8988T (cell line): ENCODE data around the gene TMEM131L.
"Not testable (repeated sequence)": the region's sequence is repeated elsewhere in the genome, so short reads cannot be mapped to it uniquely, and the experiment has no call there.

ENCODE experiments used
- DNase-seq: peaks from one replicate; pipeline ENCODE4 v3.0.0; 2011

TMEM131L gene

DNA sequence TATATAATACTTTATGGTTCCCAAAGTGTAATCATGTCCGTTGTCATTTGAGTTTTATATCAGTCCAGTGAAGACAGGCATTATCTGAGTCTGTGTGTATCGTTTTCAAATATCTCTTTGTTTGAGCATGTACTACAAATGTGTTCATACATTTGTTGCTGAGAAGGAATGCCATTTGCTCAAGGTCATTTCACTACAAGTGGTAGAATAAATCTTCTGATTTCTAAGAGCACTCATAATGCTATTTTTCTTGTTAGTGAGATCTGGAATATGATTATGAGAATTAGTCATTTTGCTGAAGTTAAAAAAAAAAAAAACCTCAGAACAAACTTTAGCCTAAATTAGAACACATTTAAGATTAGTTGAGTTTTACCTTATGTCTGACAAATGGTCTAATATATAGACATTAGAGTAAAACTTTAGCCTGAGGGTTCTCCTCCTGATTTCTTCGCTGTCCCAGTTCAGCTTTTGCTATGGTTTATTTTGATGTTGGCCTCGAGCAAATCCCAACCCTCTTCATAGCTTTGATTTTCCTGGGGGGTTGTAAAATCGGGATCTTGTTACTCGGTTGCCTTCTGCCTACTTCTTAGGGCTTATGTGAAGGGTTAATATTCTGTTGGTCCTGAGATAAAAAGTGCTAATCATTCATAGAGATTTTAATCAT, 87.1 kb downstream of the TMEM131L start:
- no peak for DNase-seq

DNA sequence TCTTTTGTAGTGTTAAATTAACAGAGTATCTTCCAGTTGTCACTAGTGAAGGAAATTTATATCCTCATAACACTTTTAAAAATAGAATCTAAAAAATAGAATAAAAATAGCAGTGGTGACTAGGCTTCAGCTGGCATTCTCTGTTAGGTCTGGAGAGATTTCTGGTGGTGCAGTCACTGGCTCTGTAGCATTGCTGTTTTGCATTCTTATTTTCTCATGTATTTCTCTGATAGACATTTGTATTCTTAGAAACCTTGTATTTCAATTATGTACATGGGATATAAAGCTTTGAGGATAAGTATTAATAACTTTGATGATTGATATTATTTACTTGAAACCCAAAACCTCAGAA, 87.6 kb downstream of the TMEM131L start:
- DNase-seq = no peak

DNA sequence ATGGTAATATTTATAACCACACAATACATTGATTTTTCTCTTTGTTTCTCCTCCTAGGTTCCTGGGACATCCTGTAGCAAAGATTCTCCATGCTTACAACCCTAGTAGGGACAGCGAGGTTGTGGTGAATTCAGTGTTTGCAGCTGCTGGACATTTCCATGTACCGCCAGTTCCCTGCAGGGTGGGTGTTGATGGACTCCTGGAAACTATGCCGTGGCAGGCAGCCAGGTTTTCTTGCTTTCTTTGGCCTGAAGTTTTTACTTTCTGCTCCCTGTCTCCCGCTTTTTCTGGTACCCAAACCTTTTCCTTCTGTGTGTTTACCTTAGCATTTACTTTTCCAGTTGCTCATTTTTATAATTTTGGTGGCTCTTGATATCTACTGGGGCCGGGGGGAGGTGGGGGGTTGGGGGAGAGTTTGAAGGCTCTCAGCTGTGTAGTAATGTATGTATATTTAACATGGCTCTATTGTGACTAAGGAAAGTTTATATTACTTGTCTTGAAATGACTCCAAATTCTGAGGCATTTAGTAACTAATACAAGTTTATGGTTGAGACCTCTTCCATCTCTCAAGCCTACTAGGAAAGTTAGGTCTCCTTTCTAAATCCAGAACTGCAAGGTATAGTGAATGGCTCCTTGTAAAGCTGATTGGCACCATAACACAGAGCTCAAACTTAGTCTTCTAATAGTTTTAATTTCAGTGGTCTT, 89.7 kb downstream of the TMEM131L start:
- DNase-seq = no peak

DNA sequence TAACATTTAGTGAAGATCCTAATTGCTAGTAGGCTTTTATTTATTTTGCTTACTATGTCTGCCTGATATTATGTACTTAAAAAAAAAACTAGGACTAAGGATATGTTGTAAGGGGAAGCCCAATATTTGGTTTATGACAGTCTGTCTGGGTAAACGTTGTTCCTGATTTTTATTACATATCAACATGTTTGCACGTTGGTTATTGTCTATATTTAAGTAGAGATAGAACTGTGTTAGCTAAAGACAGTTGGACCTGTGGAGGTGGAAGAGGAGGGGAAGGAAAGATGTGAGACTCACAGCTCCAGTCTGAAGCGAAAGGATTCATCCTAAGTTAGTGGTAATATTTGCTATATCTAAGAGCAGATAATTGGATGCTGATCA, 90.3 kb downstream of the TMEM131L start:
- DNase-seq = no peak

DNA sequence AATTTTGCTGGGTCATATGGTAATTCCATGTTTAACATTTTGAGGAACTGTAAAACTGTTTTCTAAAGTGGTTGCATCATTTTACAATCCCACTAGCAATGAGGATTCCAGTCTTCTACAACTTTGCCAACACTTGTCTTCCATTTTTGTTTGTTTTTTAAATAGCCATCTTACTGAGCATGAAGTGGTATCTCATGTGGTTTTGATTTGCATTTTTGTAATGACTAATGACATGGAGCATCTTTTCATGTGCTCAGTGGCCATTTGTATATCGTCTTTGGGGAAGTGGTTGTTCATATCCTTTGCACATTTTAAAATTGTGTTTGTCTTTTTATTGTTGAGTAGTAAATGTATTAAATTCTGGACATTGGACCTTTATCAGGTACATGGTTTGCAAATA, 94.7 kb downstream of the TMEM131L start:
- DNase-seq = no peak

DNA sequence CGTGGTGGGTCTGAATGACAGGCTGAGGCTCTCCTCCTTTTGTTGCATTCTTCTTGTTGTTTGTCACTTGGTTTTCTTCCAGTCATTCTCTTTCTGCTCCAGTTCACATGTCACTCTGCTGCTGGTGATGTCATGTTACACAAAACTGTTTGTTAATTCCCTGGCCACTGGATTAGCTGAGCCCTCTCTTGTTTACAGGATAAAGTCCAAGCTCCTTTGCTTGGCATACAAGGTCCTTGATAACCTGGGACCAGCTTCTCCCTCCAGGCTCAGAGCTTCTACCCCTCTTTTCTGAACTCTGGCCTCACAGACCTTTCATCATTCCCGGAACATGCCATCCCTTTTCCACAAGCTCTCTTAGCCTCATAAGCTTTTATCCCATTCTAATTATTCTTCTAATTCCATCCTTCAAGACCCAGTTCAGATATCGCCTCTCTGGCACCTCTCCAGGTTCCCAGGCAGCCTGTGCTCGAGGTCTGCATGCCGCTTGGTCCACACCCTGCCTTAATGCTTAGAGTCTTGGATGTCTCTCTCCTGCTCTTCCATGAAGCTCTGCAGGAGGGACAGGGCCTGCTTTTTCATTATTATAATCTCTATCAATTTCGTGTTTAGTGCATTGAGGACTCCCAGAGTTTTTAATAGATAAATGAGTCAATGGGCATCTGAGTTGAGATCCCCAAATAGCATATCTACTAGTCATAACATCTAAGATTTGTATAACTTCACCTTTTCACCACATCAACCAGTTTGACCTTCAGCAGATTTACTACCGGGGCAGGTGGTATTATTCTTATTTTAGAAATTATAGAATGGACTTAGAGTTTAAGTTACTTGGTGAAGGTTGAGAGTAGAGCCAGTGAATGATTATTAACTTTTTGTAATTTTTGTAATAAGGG, 98.7 kb downstream of the TMEM131L start:
- no peak for DNase-seq

DNA sequence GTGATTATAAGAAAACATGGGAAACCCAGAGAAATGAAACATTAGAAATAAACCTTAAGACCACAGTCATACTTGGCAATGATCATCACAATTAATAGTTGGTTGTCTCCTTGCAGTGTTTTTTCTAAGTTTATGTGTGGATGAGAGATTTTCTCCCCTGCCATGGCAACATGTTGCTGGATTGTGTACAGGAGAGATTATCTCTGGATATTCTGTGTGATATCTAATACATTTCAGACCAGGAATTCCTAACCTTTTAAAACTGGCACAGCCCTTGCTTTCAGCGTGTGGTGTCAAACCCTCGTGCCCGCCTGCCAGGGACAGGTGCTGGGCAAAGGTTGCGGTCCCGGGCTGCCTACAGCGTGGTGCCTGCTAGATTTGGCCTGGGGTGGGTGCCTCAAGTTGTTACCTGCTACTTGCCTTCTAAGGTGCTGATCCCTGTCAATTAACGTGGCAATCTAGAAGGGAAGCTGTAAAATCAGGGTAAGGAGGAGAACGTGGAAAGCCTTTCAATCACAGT, 100.5 kb downstream of the TMEM131L start:
- no peak for DNase-seq

DNA sequence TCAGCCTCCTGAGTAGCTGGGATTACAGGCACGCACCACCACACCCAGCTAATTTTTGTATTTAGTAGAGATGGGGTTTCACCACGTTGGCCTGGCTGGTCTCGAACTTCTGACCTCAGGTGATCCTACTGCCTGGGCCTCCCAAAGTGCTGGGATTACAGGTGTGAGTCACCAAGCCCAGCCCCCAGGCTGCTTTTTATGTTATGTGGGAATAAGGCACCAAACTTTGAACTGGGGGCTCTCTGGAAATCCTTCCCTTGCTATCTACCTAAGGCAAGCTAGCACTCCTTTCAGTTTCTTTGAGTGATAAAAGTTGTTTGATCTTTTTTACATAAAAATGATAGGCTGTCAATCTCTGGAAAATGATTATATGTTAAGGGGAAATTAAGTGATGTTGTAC, 101.5 kb downstream of the TMEM131L start:
- not testable (repeated sequence) for DNase-seq

DNA sequence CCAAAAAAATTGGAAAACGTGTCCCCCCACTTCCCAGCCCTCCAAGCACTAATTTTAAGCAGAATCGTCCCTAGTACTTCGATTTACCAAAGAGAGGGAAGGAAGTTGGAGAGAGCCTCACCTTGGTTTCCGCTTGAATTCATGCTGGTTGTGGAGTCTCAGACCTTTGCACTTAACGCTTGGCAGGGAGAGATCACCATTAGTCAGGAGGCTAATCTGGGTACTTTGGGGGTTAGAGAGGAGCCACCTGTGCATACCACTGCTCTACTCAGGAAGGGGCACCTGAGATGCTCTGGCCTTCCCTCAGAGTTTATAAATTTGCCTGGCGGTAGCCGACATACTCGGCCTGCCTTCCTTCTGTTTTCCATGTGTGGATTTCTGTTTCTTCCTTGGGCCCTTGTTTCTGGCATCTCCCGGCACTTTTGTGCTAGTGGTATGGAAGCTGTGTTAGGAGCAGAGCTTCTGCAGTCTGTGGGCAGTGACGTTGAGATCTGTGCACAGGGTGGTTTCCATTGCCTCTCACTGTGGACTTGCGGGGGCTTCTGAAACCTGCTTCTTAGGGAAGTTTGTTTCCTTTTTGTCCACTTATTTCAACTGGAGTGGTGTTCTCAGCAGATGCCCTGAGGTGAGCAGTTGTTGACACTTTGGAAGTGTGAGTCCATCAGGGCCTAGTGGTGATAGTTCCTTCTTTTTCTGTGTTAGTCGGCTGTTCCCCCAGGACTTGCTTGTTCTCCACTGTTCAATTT, 104.2 kb downstream of the TMEM131L start:
- no peak for DNase-seq

DNA sequence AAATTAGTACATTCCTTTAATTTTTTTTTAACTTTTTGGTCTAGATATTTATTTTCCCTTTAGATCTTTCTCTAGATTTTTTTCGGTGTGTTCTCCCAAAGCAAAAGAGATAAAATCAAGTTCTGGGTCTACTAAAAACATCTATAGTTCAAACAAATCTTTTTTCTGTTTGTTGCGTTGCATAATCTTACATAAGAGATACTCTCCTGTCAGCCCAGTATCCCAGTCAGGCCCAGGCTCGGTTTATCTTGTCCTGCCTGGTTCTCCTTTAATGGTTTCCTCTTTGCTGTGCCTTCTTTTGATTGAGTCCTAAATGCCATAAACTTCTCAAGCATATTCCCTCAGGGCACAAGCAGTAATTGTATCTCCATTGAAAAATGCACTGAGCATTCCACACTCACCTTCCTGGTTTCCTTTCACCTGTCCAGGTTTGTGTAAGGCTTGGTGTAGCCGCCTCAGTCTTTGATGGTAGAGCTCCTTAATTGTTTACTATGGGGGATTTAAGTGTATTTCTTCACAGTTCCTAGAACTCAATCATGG, 104.9 kb downstream of the TMEM131L start:
- DNase-seq = no peak

DNA sequence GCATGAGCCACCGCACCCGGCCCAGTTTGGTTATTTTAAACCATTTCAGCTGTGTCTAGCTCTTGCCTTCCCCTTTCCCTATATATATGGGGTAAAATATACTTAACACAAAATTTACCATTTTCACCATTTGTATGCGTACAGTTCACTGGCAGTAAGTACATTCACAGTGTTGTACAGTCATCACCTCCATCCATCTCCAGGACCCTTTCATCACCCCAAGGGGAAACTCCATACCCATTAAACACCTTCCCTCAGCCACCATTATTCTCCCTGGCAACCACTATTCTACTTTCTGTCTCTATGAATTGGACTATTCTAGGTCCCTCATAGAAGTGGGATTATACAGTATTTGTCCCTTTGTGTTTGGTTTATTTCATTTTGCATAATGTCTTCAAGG, 106.4 kb downstream of the TMEM131L start:
- no peak for DNase-seq

DNA sequence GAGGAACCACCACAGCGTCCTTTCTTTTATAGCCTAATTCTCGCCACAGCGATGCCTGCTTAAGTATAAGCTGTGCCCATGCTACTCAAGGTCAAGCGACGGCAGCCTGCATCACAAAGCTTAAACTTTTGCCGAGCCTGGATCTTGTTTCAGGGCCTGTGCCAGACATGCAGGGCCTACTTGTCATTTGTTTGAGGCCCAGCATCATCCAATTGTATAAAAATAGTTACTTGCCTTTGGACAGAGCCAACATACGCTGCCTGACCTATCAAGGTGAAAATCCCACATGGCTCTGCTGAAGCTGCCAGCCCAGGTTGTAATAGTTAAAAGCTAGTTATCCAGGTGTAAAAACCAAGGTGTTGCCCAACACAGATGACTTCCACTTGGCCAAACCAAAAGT, 107.1 kb downstream of the TMEM131L start:
- no peak for DNase-seq

DNA sequence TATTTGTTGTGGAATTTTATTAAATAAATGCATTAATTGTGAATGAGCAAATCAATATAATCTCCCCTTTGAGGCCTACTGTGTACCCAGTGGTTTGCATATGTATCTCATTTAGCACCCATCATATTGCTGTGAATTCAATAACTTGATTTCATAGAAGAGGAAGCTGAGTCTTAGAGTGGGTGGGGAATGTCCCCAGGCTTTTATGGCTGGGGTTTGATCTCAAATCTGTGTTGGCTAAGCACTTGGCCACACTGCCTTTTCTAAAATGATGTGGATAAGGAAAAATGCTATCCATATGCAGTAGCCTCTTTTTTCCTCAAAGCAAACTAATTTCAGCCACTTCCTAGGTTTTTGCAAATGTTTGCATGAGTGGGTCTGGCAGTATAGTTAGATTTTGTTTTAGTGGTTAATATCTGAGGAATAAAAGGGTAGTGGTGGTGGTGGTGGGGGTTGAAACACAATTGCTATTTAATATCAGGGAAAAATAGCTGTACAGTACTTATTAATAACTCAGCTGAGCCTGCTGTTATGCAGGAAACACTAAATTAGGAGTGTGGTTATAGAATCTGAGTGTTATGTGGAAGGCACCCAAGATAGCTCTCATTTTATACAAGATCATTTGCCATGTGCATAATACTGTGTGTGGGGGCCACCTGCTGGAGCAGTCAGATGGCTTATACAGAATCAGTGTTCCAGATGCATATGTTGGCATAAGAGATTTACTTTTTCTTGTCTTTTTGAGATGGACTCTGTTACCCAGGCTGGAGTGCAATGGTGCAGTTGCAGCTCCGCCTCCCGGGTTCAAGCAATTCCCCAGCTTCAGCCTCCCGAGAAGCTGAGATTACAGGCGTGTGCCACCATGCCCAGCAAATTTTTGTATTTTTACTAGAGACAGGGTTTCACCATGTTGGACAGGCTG, 108.0 kb downstream of the TMEM131L start:
- DNase-seq = no peak

DNA sequence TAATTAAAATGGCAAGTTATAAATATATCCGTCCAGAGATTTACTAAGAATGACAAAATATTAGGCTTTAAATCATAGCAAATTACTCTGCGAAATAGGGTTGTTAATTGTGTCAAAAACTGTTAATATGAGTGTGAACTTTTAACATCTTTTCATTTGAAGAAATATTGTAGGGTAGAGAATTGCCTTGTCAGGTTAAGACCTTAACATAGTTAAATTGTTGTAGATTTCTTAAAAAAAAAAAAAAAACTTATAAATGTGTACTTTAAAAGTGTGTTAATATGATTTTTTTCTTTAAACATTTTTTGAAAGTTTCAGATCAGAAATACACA, 110.2 kb downstream of the TMEM131L start:
- DNase-seq = no peak

DNA sequence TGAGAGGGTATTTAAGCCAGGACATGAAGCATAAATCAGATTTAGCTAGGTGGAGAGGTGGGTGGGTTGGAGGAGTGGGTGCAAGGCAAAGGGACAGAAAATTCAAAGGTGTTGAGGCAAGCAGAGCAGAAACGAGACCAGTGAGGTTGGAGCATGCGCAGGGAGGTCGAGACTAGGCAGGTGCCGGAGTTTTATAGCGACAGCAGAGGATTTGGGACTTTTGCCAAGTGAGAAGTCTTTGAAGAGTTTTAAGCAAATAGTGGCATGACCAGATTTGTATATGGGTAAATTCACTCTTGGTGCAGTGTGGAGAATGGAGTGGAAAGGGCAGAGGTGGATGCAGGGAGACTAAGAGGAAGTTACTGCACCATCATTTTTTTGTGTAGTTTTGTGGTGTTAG, 110.9 kb downstream of the TMEM131L start:
- no peak for DNase-seq

DNA sequence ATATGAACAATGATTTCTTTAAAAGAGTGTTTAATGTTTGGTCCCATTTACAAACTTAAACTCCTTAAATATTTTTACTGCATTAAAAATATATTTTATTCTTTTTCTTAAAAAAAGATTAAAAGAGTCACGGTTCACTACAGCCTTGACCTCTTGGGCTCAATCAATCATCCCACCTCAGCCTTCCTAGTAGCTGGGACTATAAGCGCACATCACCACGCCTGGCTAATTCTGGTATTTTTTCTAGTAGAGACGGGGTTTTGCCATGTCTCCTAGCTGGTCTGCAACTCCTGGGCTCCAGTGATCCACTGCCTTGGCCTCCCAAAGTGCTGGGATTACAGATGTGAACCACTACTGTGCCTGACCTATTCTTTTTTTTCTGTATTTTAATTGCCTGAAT, 113.2 kb downstream of the TMEM131L start:
- DNase-seq = no peak

DNA sequence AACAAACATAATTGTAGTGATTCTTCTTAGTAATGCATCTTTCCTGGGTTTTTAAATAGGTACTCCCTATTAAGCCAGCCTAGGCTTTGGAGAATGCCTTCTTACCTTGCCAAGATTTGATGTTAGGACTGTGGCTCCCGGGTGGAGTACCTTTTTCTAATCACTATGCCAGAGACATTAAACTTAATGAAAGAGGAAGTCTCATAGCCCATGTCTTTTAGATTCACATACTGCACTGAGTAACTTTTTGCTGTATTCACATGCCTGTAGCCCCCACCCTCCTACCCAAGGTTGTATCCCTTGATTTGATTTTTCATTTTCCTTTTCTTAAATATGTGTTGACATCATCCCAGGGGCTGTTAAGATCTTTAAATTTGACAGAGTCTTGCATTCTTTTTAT, 113.7 kb downstream of the TMEM131L start:
- DNase-seq = no peak

DNA sequence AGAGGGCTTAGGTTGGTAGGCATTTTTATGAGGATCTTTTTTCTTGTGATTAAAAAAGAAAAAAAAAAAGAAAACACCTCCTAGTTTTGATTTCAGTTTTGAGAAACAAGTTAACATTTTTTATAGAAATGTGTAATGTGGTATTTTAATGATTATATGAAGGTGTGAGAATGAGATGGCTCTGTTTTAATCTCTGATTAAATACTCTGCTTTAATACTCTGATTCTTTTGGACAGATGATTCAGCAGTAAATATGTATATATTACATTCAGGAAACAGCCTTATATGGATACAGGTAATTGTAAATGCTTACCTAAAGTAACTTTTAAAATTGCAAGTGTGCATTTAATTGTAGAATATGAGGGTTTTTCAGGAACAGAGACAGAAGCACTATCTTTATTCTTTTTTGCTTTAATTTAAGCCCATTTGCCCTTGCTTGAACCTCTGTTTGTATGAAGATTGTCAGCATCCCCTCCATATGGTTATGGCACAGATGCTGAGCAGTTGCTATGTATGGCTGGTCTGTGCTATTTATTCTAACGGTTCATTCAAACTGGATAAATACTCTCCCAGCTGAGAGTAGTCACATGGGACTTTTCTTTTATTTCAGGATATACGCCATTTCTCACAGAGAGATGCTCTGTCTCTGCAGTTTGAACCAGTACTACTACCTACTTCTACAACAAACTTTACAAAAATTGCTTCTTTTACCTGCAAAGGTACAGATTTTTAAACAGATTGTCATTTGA, 117.0 kb downstream of the TMEM131L start:
- DNase-seq = no peak

DNA sequence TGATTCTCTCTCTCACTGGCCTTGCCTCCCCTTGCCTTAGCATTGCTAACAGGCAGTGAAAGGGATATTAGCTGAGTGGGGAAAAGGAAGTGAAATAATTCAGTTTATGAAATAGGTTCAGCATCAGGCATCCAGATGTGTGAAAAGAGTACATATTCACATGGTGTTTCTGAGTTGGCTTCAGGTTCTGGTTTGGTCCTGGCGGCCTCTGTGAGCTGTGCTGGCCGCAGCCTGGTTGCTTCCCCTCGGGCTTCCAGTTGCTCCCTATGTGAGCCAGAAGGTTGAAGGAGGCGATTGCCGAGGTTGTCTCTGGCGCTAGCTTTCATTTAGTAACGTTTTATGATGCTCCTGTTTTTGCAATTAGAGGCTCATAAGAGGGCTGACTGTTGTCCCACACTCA, 118.9 kb downstream of the TMEM131L start:
- no peak for DNase-seq

DNA sequence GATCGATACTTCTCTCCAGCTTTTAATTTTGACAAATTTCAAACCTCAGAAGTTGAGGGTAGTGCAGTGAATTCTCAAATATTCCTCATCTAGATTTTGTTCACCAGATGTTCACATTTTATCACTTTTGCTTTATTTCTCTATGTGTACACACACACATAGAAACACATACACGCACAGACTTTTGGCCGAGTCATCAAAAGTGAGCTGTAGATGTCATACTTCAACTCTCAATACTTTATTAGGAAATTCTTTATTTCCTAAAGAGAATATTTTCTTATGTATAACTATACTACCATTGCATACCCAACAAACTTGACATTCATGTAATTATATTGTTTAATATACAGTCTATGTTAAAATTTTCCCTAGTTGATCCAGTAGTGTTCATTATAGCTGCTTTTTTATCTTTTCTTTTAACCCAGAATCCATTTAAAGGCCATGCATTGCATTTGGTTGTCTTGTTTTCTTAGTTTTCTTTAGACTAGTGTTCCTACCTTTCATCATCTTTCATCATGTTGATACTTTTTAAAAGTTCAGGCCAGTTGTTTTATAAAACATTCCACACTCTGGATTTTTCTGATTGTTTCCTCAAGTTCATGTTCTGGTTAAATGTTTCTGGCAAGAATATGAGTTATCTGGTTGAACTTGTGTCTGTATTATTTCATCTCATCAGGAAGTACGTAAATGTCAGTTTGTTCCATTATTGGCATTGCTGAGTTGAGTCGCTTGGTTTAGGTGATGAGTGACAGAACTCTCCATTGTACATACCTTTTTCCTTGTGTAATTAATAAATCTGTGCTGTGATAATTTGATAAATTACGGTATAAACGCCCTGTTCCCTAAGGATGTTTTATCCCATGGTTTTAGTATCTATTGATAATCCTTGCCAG, 123.8 kb downstream of the TMEM131L start:
- no peak for DNase-seq
